GM21717 (cell line): ENCODE data around the gene BICD1.

Experiments
- ATAC-seq: cut with Tn5 transposase; IDR thresholded peaks from one replicate; pipeline ENCODE4 v1.9.1; 2021; ENCODE audit warnings: mild to moderate bottlenecking, moderate library complexity; ENCODE audit not compliant: unreplicated experiment

Gene BICD1

DNA sequence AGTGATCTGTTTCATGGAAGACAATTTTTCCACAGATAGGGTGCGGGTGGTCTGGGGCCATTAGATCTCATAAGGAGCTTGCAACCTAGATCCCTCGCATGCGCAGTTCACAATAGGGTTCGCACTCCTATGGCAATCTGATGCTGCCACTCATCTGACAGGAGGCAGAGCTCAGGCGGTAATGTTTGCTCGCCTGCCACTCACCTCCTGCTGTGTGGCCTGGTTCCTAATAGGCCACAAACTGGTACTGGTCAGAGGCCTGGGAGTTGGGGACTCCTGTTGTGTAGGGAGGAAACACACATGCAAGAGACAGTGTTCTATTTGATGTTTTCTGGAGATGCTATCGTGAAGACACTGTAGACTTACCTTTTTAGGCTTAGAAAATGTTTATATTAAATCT is 215.7 kb downstream of the BICD1 start:
- no peak for ATAC-seq

DNA sequence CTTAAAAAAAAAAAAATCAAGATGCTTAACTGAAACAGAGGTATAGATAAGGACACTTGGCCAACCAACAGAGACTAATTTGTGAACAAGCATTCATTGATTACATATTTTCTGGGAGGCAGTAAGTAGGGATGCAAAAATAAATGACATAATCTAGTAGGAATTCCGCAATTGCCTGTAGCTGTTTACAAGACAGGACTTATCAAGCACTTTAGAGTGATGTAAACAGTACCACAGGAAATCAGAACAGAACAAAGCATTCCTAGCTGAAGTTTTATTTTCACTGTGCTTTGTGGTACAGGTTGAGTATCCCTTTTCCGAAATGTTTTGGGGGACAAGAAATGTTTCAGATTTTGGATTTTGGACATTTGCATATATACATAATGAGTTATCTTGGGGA is 224.5 kb downstream of the BICD1 start:
- ATAC-seq, result no peak

DNA sequence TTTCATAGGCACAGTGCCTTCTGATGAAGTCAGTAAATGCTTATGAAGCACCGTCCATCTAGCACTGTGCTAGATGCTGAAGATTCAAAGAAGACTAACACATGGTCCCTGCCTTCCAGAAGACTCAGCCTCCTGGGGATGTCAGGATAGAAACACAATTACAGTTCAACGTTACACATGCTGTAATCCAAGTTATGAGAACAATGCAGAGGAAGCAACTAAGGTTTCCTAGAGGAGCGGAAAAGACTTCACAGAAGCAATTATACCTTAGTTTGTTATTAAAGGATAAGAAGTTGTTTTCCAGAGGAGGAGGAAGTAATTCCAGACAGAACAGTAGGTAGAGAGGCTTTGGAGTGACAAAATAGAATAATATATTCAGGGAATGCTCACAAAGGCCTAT is 225.8 kb downstream of the BICD1 start:
- no peak for ATAC-seq

DNA sequence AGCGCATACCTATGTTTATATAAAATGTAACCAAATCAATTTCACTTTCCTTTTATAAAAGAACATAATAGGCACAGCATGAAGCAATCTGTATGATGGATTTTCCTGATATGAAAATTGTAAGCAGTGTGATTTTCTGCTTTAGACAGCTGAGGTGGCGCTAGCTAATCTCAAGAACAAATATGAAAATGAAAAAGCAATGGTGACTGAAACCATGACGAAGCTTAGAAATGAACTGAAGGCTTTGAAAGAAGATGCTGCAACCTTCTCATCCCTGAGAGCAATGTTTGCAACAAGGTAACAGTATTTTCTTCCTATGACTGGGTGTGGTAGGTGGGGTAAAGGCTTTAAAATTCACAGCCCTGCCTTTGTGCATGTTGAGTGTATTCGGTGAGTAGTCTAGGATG is 227.7 kb downstream of the BICD1 start:
- no peak for ATAC-seq

DNA sequence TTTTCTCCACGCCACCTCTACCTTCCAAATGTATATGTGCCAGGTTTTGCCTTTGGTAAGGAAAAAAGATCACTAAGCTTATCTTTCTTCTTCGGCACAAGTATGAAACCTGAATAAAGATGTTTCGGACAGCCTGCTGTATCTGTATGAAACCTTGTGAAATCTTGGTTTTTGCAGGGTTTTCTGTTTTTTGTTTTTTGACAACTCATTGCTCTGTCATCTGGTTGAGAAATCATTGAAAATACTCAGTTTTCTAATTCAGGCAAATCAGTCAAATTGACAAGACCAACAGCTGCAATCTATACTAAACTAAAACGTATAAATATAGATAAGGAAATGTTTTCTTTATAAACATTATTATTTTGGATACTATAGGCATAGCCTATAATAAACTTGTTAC is 229.6 kb downstream of the BICD1 start:
- no peak for ATAC-seq

DNA sequence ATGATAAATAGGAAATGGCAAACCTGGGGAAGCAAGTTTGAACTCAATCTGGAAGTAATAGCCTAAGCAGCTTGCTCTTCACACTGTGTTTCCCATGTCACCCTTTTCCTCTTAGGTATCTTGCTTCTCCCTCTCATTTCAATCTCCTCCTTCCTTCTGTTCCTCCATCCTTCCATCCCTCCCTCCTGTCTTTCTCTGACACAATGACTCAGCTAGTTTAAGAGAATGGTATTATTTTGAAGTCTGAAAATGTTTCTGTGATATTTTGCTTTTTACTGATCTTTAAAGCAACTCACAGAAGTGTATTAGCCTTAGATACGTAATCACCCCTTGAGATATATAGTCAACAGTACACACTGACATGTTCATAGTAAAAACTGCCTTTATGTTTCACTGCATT is 236.8 kb downstream of the BICD1 start:
- no peak for ATAC-seq

DNA sequence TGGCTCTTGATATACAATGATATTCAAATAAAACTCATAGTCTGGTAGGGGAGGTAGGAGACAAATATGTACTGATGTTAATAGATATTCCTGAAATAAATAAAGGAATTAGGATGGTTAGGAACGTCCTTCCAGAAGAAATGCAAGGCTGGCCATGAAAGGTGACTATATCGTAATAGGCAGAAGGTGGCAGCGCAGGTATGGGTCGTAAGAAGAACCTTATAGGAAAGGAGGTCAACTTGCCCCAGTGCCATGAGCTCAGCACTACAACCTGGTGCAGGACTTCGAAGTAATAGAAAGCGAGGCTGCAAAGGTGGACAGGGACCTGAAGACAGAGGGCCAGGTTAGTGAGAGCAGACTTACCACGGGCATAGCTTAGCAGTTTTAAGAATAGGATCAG is 237.4 kb downstream of the BICD1 start:
- ATAC-seq, result no peak

DNA sequence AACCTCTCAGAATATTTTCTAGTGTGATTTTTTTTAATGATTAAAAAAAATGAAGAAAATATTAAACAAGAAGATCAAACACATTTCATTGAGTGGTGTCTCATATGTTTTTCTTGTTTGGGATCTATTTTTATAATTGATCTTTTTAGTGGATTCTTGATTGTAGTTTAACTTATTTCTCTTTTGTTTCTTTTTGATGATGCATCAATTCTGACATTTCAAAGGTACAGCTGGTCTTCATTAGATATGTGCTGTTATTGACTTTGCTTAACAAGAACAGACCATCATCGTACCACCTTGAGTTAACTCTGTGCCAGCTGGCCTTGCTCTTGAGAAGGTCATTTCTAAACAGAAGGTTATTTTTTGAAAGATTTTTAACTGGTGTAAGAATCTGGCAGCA is 246.9 kb downstream of the BICD1 start:
- no peak for ATAC-seq

DNA sequence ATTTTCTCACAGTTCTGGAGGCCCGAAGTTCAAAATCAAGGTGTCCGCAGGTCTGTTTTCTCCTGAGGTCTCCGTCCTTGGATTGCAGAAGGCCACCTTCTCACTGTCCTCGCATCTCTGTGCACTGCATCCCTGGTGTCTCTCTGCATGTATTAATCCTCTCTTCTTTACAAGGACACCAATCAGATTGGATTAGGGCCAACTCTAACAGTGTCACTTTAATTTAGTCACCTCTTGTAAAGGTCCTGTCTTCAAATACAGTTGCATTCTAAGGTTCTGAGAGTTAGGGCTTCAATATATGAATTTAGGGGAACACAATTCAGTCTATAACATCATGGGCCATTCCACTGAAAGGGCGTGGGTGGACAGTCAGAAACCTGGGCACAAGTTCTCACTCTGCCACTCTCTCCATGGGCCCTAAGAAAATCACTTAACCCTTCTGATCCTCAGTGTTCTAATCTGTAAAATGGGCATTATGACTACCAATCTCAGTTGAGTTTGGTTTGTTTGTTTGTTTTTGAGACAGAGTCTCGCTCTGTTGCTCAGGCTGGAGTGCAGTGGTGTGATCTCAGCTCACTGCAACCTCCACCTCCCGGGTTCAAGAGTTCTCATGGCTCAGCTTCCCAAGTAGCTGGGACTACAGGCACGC is 251.1 kb downstream of the BICD1 start:
- no peak for ATAC-seq

DNA sequence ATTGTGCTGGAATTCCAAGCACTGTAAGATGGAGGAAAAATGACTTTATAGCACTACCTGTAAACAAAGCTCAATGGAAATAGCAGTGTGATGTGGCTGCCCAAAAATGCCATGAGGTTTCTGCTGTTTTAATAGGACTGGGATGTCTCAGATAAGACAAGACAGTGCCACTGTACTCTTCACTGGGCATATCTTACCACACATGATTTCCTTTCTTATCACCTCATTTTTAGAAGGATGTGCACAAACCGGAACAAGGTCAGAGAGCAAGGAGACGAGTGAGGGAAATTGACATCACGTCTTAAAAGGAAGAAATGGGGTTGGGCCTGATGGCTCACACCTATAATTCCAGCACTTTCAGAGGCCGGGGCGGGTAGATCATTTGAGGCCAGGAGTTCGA is 254.3 kb downstream of the BICD1 start:
- no peak for ATAC-seq

DNA sequence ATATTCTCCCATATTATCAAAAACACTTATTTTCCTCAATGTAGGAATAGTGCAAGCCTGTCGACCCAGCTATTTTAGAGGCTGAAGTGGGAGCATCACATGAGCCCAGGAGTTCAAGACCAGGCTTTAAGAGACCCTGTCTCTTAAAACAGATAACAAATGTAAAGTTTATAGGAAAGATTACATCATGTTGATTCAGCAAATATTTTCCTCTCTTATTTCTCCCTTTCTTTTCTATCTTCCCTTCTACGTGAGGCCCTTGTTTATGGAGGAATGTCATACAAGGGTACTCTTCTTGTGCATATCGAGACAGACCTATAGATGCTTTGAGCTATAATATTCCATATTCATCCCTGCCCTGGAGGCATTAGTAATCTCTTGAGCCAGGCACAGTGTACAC is 256.2 kb downstream of the BICD1 start:
- ATAC-seq, result no peak

DNA sequence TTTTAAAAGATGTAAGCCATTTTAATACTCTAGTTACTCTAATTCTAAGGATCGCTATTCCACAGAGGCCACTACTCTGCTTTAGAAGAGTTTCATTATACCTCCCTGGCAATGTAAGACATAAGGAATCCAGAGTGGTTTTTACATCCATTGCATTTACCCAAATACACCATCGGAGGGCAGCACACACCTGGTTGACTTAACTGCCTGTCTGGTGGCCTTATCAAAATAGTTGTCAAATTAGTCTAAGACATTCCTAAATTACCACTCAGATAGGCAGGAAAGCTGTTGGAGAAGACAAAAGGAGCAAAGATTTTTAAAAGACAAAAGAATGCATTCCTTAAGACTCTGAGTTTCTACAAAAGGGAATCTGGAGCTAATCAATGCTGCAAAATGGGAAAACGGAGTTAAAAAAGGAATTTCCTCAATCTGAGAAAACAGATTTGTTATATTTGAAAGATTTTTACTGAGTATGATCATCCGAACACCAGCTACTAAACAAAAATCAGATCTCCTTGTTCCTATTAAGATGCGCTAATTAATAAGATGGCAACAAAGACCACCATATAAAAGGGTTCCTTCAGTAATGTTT is 258.9 kb downstream of the BICD1 start:
- no peak for ATAC-seq

DNA sequence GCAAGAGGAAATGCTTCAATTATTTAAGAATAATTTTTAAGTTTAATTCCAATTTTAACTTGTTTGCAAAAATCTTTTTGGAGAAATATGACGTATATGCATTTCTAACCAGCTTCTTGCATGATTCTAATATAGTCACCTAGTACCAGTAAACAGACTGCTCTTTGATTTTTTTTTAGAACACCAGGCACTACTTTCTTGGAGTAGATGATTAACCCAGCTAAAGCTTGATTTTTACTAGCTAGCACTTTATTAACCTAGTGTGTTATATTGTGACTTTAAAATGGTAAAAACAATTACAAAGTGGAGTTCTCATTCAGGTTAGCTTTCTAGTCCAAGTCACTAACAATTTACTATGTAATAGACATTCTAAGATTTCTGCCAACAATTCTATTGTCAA is 260.1 kb downstream of the BICD1 start:
- no peak for ATAC-seq

DNA sequence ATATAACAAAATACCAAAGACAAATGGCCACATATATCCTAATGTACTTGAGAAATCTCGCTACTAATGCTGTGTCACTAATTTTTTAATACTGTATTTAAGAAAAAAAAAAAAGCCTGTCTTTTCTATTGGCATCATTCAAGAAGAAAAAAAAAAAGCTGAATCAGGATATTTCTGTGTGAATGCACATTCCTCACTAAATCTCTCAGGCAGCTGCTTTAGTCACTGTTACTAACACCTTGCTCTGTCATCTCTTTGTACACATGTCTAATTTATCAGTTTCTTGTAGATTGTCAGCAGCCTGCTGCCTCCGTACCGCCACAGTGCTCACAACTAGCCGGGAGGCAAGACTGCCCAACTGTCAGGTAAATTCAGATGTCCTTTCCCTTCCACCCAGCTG is 260.7 kb downstream of the BICD1 start:
- ATAC-seq, result no peak

DNA sequence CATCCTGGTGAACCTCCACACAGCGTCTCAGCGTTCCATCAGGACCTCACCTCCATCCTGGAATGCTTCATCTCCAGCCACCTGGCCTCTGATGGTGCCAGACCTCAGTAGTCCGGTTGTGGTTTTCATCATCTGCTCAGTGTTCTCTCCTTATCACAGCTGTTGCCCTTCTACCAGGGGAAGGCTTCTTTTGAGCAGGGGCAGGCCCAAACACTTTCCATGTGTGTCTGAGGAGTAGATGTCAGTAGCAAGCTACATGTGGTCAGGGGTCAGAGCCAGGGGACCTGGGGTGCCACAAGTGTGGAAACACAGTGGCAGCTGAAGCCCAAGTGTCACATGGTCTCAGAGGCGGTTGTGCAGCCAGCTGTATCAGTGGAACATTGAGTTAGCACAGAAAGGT is 262.6 kb downstream of the BICD1 start:
- no peak for ATAC-seq

DNA sequence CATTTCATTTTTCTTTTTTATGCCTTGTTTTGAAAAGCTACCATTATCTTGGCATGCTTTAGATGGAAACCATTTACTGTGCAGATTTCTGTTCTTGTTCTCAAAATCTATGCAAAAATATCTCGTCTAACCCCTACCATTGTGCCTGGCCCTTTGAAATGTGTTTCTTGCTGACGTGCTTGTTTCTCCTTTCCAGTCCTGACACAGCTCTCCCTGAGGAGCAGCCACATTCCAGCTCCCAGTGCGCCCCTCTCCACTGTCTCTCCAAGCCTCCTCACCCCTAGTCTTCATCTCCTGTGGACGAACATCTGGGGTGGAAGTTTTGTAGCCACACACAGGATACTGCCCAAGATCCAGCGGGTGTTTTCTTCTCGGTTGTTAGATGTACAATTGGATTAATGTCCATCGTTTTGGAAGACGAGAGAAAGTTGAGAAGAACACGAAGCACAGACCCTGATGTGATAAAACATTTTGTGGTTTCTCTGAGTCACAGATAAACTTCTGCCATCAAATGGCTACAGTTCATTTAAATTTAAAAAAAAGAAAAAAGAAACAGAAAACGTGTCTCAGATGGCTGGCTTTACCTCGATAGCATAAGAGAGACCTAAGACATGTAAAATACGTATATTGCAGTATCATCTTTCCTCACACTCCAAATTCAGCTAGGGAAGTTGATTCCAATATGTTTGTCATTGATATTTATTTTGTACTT is 270.9 kb downstream of the BICD1 start:
- ATAC-seq, result no peak

DNA sequence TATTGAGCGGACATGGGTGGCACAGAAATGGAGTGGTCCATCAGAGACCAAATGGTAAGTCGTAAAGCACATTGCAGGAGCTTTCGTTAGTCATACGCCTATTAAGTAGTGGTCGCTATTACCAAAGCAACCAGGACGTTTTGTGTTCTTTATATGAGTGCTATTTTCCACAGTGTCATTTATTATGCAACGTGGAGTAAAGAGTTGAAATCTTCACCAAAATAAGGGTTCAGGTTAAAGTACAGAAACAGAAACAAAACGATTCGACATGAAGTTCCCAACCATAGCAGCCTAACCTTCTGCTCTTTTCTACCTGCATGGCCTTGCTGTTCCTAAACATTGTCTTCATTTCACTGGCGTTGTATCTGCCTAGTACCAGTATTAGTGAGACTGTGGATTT is 272.6 kb downstream of the BICD1 start:
- no peak for ATAC-seq

DNA sequence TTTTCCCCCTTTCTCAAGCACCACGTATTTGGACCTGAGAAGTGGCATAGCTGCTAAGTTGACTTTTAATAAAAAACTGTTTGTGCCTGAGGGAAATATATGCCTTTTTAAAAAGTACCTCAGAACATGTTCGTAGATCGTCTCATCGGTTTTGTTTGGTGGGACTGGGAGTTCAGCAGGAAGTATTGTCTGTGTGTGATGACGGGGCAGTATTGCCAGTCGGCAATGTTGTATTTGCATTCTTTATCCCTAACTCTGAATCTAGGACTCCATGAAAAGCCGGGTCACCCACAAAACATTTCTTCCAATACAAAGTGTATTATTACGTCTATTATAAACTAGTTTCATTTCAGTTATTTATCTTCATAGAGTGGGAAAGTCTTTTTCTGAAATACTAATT is 273.0 kb downstream of the BICD1 start:
- ATAC-seq, result no peak

DNA sequence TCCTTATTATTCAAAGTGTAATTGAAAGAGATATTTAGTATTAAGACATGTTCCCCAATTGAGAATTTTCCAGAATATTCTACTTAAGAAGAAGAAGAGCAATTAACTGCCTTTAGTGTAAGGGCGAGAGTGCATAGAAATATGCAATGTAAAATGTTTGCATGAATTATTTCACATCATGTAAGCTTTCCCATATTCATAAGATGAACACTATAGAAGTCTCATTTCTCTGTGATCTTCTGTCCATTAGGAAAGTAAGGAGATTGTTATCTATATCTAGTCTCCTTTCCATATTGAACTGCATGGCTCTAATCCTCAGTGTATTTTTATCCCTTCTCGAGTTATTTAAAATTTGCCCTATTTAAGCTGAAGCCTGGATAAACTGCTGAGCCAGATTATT is 275.6 kb downstream of the BICD1 start:
- no peak for ATAC-seq

DNA sequence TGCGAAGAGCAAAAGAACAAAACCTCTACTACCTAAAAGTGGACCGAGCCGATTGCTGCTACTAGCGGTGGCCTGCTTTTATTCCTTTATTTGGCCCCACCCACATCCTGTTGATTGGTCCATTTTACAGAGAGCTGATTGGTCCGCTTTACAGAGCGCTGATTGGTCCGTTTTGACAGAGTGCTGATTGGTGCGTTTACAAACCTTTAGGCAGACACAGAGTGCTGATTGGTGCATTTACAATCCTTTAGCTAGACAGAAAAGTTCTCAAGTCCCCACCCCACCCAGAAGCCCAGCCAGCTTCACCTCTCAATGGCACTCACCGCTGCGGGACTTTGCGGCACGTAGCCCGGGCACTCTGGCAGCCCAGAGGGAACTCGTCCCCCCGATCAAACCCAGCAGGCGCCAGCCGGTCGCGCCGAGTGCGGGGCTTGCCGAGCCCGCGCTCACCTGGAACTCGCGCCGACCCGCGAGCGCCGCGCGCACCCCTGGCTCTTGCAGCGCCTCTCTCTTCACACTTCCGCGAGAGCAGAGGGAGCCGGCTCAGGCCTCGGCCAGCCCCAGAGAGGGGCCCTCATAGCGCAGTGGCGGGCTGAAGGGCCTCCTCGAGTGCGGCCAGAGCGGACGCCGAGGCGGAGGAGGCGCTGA is 284.0 kb downstream of the BICD1 start:
- no peak for ATAC-seq

DNA sequence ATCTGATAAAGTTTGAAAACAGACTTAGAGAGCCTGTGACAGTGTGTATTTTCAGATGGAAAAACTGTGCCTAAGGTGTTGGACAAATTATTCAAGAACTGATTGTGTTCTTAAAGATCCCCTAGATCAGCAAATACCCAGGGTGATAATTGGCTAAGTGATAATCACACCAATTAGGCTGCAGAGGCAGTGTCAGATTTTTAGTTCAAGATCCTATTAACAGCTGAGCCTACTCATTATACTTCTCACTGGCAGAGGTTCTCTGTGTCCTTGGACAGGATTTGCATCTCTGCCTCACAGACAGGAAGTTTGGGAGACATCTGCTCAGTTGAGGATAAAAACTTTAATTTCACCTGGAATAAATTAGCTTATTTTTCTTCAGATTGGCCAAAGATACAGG is 288.4 kb downstream of the BICD1 start:
- no peak for ATAC-seq

DNA sequence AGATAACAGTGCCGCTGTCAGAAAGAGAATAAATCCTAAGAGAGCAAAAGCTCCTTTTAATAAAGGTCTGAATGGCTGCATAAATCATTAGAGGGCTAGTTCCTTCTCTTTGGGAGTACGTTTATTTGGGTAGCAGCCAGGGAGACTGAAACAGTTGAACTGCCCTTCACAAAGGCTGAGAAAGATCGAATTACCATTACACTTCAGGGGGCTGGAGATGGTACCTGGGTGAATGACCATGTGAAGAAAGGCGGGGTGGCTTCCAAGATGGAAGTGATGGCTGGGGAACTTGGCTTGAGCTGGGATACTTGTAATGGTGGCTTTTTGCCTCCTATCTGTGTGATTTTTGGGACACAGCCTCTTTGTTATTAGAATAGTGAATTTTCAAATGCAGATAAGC is 291.0 kb downstream of the BICD1 start:
- ATAC-seq, result no peak
